GM19240 (cell line): ENCODE results near the gene FOXJ3.

ENCODE experiments used
- DNase-seq: peaks from one replicate; pipeline ENCODE4 v3.0.0; 2011; ENCODE audit warnings: low spot score; ENCODE audit not compliant: insufficient read length

Gene FOXJ3

GRCh38 chr1:42191319-42191718, 143.7 kb downstream of the FOXJ3 start:
- DNase-seq, result no peak

- no peak for DNase-seq
These were observed 144.8 kb downstream of the FOXJ3 start for GRCh38 chr1:42189931-42190853.

GRCh38 chr1:42186152-42186551, 148.9 kb downstream of the FOXJ3 start:
- DNase-seq, result no peak

- no peak for DNase-seq
These were observed 150.4 kb downstream of the FOXJ3 start for GRCh38 chr1:42184616-42185015.

GRCh38 chr1:42183957-42184268, 151.1 kb downstream of the FOXJ3 start:
- DNase-seq, result no peak

- no peak for DNase-seq
These were observed 151.7 kb downstream of the FOXJ3 start for GRCh38 chr1:42183210-42183956.

- DNase-seq, result no peak
These were observed 153.3 kb downstream of the FOXJ3 start for GRCh38 chr1:42181687-42182086.

- DNase-seq, result no peak
These were observed 155.1 kb downstream of the FOXJ3 start for GRCh38 chr1:42179900-42180329.

- DNase-seq, result no peak
These were observed 155.8 kb downstream of the FOXJ3 start for GRCh38 chr1:42179275-42179674.

GRCh38 chr1:42178249-42178648, 156.8 kb downstream of the FOXJ3 start:
- DNase-seq, result no peak

GRCh38 chr1:42177541-42177981, 157.5 kb downstream of the FOXJ3 start:
- DNase-seq, result no peak

GRCh38 chr1:42176902-42177519, 158.0 kb downstream of the FOXJ3 start:
- DNase-seq, result peak; percentile 43

GRCh38 chr1:42175314-42176054, 159.6 kb downstream of the FOXJ3 start:
- no peak for DNase-seq

- DNase-seq, result no peak
These were observed 160.9 kb downstream of the FOXJ3 start for GRCh38 chr1:42173961-42174735.

GRCh38 chr1:42173155-42173933, 161.7 kb downstream of the FOXJ3 start:
- peak; percentile 47 for DNase-seq

- no peak for DNase-seq
These were observed 162.5 kb downstream of the FOXJ3 start for GRCh38 chr1:42172381-42173133.

- DNase-seq, result no peak
These were observed 163.3 kb downstream of the FOXJ3 start for GRCh38 chr1:42171679-42172266.

GRCh38 chr1:42170779-42171621, 164.0 kb downstream of the FOXJ3 start:
- no peak for DNase-seq
